ENCODE measurements around the gene TFF2.

GRCh38 chr21:42367367-42368165 lies 16.8 kb upstream of the TFF2 start:
- TF ChIP-seq CTCF (IDR thresholded peaks at IDR 0.05) (no peak), POLR2AphosphoS5 (IDR thresholded peaks at IDR 0.05; ENCODE audit: low read depth, low read length) (no peak)

Measured in Panc1 (cell line).